Measurements from ENCODE around the gene NPIPA5.
"Not testable (repeated sequence)": the region's sequence is repeated elsewhere in the genome, so short reads cannot be mapped to it uniquely, and the experiment has no call there.

- not testable (repeated sequence) for TF ChIP-seq CTCF, EP300, POLR2A (IDR thresholded peaks at IDR 0.05)
These were observed 42.5 kb downstream of the NPIPA5 start for GRCh38 chr16:15335609-15336008.

Data from suprapubic skin (tissue), 3 donors.